Prostate gland (tissue), 2 donors: Measurements from ENCODE around the gene CLDN34. TPM values are rescaled to one million over a fixed set of nuclear protein-coding genes. Genes with fewer than 3 reads are reported as not detected.

Source experiments
- DNase-seq: peaks from one replicate; pipeline ENCODE4 v3.0.0-alpha.2; 2019; ENCODE audit warnings: low spot score
- H3K27ac ChIP-seq, 2 donors: fragments of 200-600 bp; sonication (generic); 2 replicates each; pipeline ENCODE4 v1.5.1; 2017 to 2019
- H3K27me3 ChIP-seq: fragments of 200-600 bp; sonication (generic); replicated peaks from 2 replicates; pipeline ENCODE4 v1.5.1; 2019; ENCODE audit not compliant: insufficient read depth
- H3K36me3 ChIP-seq, 2 donors: fragments of 200-600 bp; sonication (generic); 1 replicate in 1 of 2; 2 replicates in 1 of 2; pipeline versions ENCODE4 v1.5.1 to v1.8.1; 2017 to 2019
- H3K4me1 ChIP-seq: fragments of 200-600 bp; sonication (generic); replicated peaks from 2 replicates; pipeline ENCODE4 v1.5.1; 2019
- H3K4me3 ChIP-seq, 2 donors: fragments of 200-600 bp; sonication (generic); 2 replicates each; pipeline ENCODE4 v1.5.1; 2017 to 2019
- H3K9me3 ChIP-seq: fragments of 200-600 bp; sonication (generic); 2 replicates; pipeline ENCODE4 v1.5.1; 2017
- POLR2A ChIP-seq: fragments of 450-650 bp; IDR thresholded peaks from one replicate; pipeline ENCODE4 v1.6.1; 2016; ENCODE audit warnings: antibody characterized with exemption, mild to moderate bottlenecking
- POLR2AphosphoS5 ChIP-seq: sonication (generic); formaldehyde crosslinking; IDR thresholded peaks from one replicate; pipeline ENCODE4 v1.6.1; 2017; ENCODE audit warnings: antibody characterized with exemption
- WGBS: methylation state at CpG from one replicate; pipeline ENCODE4 v1.1.5; 2018; 5-methylcytosine and 5-hydroxymethylcytosine counted together
- intact Hi-C: fragments of 100-400 bp; cut with DNase I; formaldehyde crosslinking; loops from one replicate; pipeline ENCODE4 v1.14.2; 2022
- total RNA-seq, 2 donors: library from RNA; depleted of rRNA; stranded (reverse); fragments of >200 nt; gene quantifications; one replicate each; pipeline ENCODE4 v1.1.0, GENCODE V29; 2016
- TF ChIP-seq, protein P1 (sequence below), 4 experiments: fragments of 200-600 bp in 2 of 4; fragments of 450-650 bp in 2 of 4; sonication (generic) in 2 of 4; IDR thresholded peaks; 1 replicate in 3 of 4; 2 replicates in 1 of 4; pipeline ENCODE4 v1.5.1; 2016 to 2019; ENCODE audit warnings: antibody characterized with exemption in 4 of 4, mild to moderate bottlenecking in 2 of 4, moderate library complexity in 2 of 4

CLDN34 gene
- total RNA-seq, 2 donors from 2014 or later: 0.36 TPM; not detected in 1

DNA sequence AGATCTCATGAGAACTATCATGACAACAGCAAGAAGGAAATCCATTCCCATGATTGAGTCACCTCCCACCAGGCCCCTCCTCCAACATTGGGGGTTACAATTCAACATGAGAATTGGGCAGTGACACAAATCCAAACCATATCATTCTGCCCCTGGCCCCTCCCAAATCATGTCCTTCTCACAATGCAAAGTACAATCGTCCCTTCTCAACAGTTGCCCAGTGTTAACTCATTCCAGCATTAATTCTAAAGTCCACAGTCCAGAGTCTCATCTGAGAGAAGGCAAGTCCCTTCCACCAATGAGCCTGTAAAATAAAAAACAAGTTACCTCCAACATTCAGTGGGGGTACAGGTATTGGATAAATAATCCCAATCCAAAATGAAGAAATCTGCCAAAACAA lies 14.9 kb upstream of the CLDN34 start:
- Histone ChIP-seq H3K9me3 (no peaks in the 10 kb centered on the region), H3K4me1 (no peaks in the 10 kb centered on the region), H3K27ac (no peak overlapping the region), H3K27me3 (no peaks in the 10 kb centered on the region), H3K4me3 (no peak overlapping the region), H3K36me3 (no peaks in the 10 kb centered on the region)
- TF ChIP-seq POLR2AphosphoS5 (no peak), POLR2A (no peak)
- TF ChIP-seq, protein P1, sequence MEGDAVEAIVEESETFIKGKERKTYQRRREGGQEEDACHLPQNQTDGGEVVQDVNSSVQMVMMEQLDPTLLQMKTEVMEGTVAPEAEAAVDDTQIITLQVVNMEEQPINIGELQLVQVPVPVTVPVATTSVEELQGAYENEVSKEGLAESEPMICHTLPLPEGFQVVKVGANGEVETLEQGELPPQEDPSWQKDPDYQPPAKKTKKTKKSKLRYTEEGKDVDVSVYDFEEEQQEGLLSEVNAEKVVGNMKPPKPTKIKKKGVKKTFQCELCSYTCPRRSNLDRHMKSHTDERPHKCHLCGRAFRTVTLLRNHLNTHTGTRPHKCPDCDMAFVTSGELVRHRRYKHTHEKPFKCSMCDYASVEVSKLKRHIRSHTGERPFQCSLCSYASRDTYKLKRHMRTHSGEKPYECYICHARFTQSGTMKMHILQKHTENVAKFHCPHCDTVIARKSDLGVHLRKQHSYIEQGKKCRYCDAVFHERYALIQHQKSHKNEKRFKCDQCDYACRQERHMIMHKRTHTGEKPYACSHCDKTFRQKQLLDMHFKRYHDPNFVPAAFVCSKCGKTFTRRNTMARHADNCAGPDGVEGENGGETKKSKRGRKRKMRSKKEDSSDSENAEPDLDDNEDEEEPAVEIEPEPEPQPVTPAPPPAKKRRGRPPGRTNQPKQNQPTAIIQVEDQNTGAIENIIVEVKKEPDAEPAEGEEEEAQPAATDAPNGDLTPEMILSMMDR (IDR thresholded peaks at IDR 0.05): no peak
- no peak for DNase-seq
- WGBS: 67% methylated on average over 1 of the region's 1 CpG
- intact Hi-C loops: no loop called here

DNA sequence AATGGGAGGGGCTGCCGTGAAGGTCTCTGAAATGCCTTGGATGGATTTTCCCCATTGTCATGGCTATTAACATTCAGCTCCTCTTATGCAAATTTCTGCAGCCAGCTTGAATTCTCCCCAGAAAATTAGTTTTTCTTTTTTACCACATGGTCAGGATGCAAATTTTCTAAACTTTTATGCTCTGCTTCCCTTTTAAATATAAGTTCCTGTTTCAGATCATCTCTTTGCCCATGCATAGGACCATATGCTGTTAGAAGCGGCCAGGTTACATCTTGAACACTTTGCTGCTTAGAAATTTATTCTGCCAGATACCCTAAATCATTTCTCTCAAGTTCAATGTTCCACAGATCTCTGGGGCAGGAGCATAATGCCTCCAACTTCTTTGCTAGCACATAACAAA lies 13.8 kb upstream of the CLDN34 start:
- WGBS: 95% methylated on average over 2 of the region's 2 CpGs
- DNase-seq: no peak
- Histone ChIP-seq H3K27ac (no peak overlapping the region), H3K4me1 (no peaks in the 10 kb centered on the region), H3K27me3 (no peaks in the 10 kb centered on the region), H3K9me3 (no peaks in the 10 kb centered on the region), H3K36me3 (no peaks in the 10 kb centered on the region), H3K4me3 (no peak overlapping the region)
- intact Hi-C loops: no loop called here
- TF ChIP-seq POLR2A (no peak), POLR2AphosphoS5 (no peak)
- TF ChIP-seq, protein P1 (IDR thresholded peaks at IDR 0.05): no peak

DNA sequence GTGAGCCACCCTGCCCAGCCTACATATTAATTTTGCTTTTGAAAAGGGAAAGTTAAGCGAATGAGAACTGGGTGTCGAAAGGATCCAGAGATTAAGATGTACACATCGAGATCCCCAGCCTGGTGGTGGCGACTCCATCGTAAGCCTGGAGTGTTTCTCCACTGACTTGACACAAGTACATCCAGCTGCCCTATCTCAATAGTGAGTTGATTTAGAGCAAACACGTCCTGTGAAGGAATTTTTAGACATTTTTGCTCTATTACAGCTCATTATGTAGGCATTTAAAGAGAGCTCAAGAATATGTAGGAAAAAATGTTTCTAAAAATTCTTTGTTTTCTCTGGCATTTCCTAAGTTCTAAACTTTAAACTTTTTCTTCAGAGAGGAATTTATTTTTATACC lies 11.7 kb upstream of the CLDN34 start:
- TF ChIP-seq POLR2AphosphoS5 (no peak), POLR2A (no peak)
- TF ChIP-seq, protein P1 (IDR thresholded peaks at IDR 0.05): no peak
- no peak for DNase-seq
- H3K27ac ChIP-seq: no peak overlapping the region
- 88% methylated on average over 6 of the region's 6 CpGs for WGBS
- no peaks in the 10 kb centered on the region for H3K27me3 ChIP-seq
- intact Hi-C loops: no loop called here
- H3K4me1 ChIP-seq: no peaks in the 10 kb centered on the region
- no peak overlapping the region for H3K4me3 ChIP-seq
- H3K36me3 ChIP-seq: no peaks in the 10 kb centered on the region
- H3K9me3 ChIP-seq: no peaks in the 10 kb centered on the region

DNA sequence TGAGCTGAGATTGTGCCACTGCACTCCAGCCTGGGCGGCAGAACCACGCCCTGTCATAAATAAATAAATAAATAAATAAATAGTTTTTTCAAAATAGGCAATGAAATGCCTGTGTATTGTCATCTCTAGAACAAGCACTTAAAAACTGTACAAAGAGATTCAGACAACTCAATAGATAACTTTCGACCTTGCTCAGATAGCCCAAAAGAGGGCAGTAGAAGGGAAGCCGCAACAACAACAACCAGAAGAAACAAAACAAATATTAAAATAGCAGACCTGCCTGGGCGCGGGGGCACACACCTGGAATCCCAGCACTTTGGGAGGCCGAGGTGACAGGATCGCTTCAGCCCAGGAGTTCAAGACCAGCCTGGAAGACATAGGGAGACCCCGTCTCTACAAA lies 9.4 kb upstream of the CLDN34 start:
- 95% methylated on average over 9 of the region's 9 CpGs for WGBS
- no peaks in the 10 kb centered on the region for H3K27me3 ChIP-seq
- H3K27ac ChIP-seq: no peak overlapping the region
- intact Hi-C loops: no loop called here
- no peaks in the 10 kb centered on the region for H3K36me3 ChIP-seq
- no peaks in the 10 kb centered on the region for H3K9me3 ChIP-seq
- no peak overlapping the region for H3K4me3 ChIP-seq
- H3K4me1 ChIP-seq: no peaks in the 10 kb centered on the region
- TF ChIP-seq, protein P1 (IDR thresholded peaks at IDR 0.05): no peak
- no peak for TF ChIP-seq POLR2A
- TF ChIP-seq POLR2AphosphoS5: no peak
- no peak for DNase-seq

DNA sequence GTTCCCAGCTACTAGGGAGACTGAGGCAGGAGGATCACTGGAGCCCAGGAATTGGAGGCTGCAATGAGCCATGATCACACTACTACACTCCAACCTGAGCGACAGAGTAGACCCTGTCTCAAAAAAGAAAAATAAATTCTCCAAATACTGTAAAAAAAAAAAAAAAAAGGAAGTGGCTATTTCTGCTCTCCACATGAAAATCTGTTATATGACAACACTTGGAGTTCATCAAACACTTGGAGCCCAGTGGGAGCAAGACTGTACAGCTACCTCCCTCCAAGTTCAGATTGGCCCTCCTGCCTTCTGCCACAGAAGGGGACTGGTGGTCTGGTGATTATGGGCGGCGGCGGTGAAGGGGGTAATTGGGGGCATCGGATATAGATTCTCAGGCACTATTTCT lies 9.0 kb upstream of the CLDN34 start:
- no peak for DNase-seq
- Histone ChIP-seq H3K27me3 (no peaks in the 10 kb centered on the region), H3K4me1 (no peaks in the 10 kb centered on the region), H3K36me3 (no peaks in the 10 kb centered on the region), H3K4me3 (no peak overlapping the region), H3K9me3 (no peaks in the 10 kb centered on the region), H3K27ac (no peak overlapping the region)
- TF ChIP-seq, protein P1 (IDR thresholded peaks at IDR 0.05): no peak
- TF ChIP-seq POLR2AphosphoS5 (no peak), POLR2A (no peak)
- intact Hi-C loops: no loop called here
- WGBS: 99% methylated on average over 5 of the region's 5 CpGs
